ENCODE data around the gene CACNA1E. TPM values are rescaled to one million over a fixed set of nuclear protein-coding genes. Genes with fewer than 3 reads are reported as not detected.

The CACNA1E gene
- total RNA-seq, 2 experiments from 2014 or later: not detected

GRCh38 chr1:181765451-181766026 is 282.2 kb downstream of the CACNA1E start:
- no peak overlapping the region for H3K4me3 ChIP-seq (ENCODE audit: low read depth, low read length, poor library complexity, severe bottlenecking)
- POLR2A ChIA-PET: interaction anchor here (0.5 kb wide), 1 partner anchor 408 kb away, joined by 6 read pairs; no protein-coding TSS in a partner anchor
- intact Hi-C loops (cut with micrococcal nuclease; ENCODE audit: unreplicated experiment): no loop called here
- no peaks in the 10 kb centered on the region for H3K9me2 ChIP-seq (ENCODE audit: insufficient read depth, low read length)
- H3K9me3 ChIP-seq (ENCODE audit: low read length): no peaks in the 10 kb centered on the region
- TF ChIP-seq EZH2phosphoT487 (IDR thresholded peaks at IDR 0.05; ENCODE audit: borderline replicate concordance, low read depth, low read length): no peak
- TF ChIP-seq CTCF (conservative IDR thresholded peaks at IDR 0.05; ENCODE audit: low read length): no peak
- H3K79me2 ChIP-seq (ENCODE audit: insufficient read depth, low read depth, low read length): no peaks in the 10 kb centered on the region
- no peaks in the 10 kb centered on the region for H4K20me1 ChIP-seq (ENCODE audit: insufficient read depth, low read length)
- CTCF ChIA-PET (ENCODE audit: unreplicated experiment): no interaction called here
- no peaks in the 10 kb centered on the region for H3K4me1 ChIP-seq (ENCODE audit: insufficient read depth, low read length, poor library complexity, severe bottlenecking)
- no TSS peak for BruUV-seq (replicated peaks)
- H2AFZ ChIP-seq (ENCODE audit: low read length): no peak overlapping the region
- H3K36me3 ChIP-seq (ENCODE audit: insufficient read depth, low read length): no peaks in the 10 kb centered on the region
- no peak for DNase-seq (ENCODE audit: low spot score)
- no peak overlapping the region for H3K27ac ChIP-seq (ENCODE audit: low read depth, low read length, poor library complexity, severe bottlenecking)
- no peak overlapping the region for H3K4me2 ChIP-seq (ENCODE audit: low read length)

- CTCF ChIA-PET (ENCODE audit: unreplicated experiment): no interaction called here
- intact Hi-C loops (cut with micrococcal nuclease; ENCODE audit: unreplicated experiment): no loop called here
Observed at GRCh38 chr1:181767001-181767708, 283.8 kb downstream of the CACNA1E start.

More at GRCh38 chr1:181767001-181767708, 283.8 kb downstream of the CACNA1E start:
- no peak overlapping the region for H3K4me3 ChIP-seq (ENCODE audit: low read depth, low read length, poor library complexity, severe bottlenecking)
- no peaks in the 10 kb centered on the region for H4K20me1 ChIP-seq (ENCODE audit: insufficient read depth, low read length)
- no peaks in the 10 kb centered on the region for H3K4me1 ChIP-seq (ENCODE audit: insufficient read depth, low read length, poor library complexity, severe bottlenecking)
- no TSS peak for BruUV-seq (replicated peaks)
- H3K9me2 ChIP-seq (ENCODE audit: insufficient read depth, low read length): no peaks in the 10 kb centered on the region
- no peaks in the 10 kb centered on the region for H3K79me2 ChIP-seq (ENCODE audit: insufficient read depth, low read depth, low read length)
- TF ChIP-seq EZH2phosphoT487 (IDR thresholded peaks at IDR 0.05; ENCODE audit: borderline replicate concordance, low read depth, low read length): no peak
- TF ChIP-seq CTCF (conservative IDR thresholded peaks at IDR 0.05; ENCODE audit: low read length): no peak
- H3K27ac ChIP-seq (ENCODE audit: low read depth, low read length, poor library complexity, severe bottlenecking): no peak overlapping the region
- no peak overlapping the region for H2AFZ ChIP-seq (ENCODE audit: low read length)
- no peaks in the 10 kb centered on the region for H3K9me3 ChIP-seq (ENCODE audit: low read length)
- POLR2A ChIA-PET: no interaction called here
- no peaks in the 10 kb centered on the region for H3K36me3 ChIP-seq (ENCODE audit: insufficient read depth, low read length)
- H3K4me2 ChIP-seq (ENCODE audit: low read length): no peak overlapping the region
- DNase-seq (ENCODE audit: low spot score): no peak

Data from OCI-LY7 (cell line).